ENCODE data around the gene PLIN3. TPM values are rescaled to one million over a fixed set of nuclear protein-coding genes. Genes with fewer than 3 reads are reported as not detected.

PLIN3 gene
- total RNA-seq (2021; ENCODE audit: unreplicated experiment): 157 TPM
- 198 TPM for polyA plus RNA-seq (2012; ENCODE audit: insufficient read length)
- percentile 66 among the genes with signal in this experiment for Bru-seq, nascent RNA
- percentile 68 among the genes with signal in this experiment for BruChase-seq, experiment 1, labeled RNA remaining after a 2-hour chase
- BruChase-seq, experiment 2, labeled RNA remaining after a 6-hour chase: percentile 81 among the genes with signal in this experiment
- long read RNA-seq, transcript PLIN3-201 (8 exons, 2,333 nt): major isoform, 397 of 545 reads
- long read RNA-seq, transcript PLIN3-202 (8 exons, 1,535 nt): minor isoform, 17 of 545 reads
- long read RNA-seq, partial matches to known transcripts: 49 of 545 reads
- long read RNA-seq, other reads (novel, unspliced or antisense): 81 of 545 reads

GRCh38 chr19:4867534-4868285 is at the start of gene PLIN3:
PLIN3 (minus strand) TSS chr19:4867667; CDS start chr19:4861394, 6,273 bp downstream.
- no TSS peak for BruUV-seq (replicated peaks)
- in situ Hi-C loops (cut with HindIII; ENCODE audit: low pct_unique_long_range_greater_than_20kb, low sequenced_read_pairs): no loop called here
- H3K9me3 ChIP-seq (ENCODE audit: control insufficient read depth, insufficient read depth, low read depth, low read length): no peaks in the 10 kb centered on the region
- intact Hi-C loops (cut with micrococcal nuclease; ENCODE audit: unreplicated experiment): no loop called here
- TF ChIP-seq REST (IDR thresholded peaks at IDR 0.05; ENCODE audit: insufficient read depth in 1 of 2, low read depth in 2 of 2, low read length in 1 of 2) (no peak), SIN3A (IDR thresholded peaks at IDR 0.05; ENCODE audit: borderline replicate concordance, insufficient read depth, low read depth, low read length) (peak; percentile 64; the same call in 1 of the 2 replicates), TCF7L2 (IDR thresholded peaks at IDR 0.05; ENCODE audit: low read depth, low read length) (no peak), CTCF (IDR thresholded peaks at IDR 0.05) (no peak), POLR2AphosphoS5 (IDR thresholded peaks at IDR 0.05; ENCODE audit: low read depth, low read length) (peak; percentile 54; the same call in 1 of the 2 replicates)
- peaks cover 14% of the 10 kb centered on the region for H3K4me1 ChIP-seq (ENCODE audit: control insufficient read depth, insufficient read depth, low read length)
- H3K36me3 ChIP-seq (ENCODE audit: control insufficient read depth, insufficient read depth, low read length): no peaks in the 10 kb centered on the region; the same call in 1 of the 2 replicates
- ChIA-PET POLR2A (interaction anchor here (0.5 to 0.6 kb wide), 2 partner anchors 201 to 534 kb away, joined by 8 to 9 read pairs; no protein-coding TSS in a partner anchor), CTCF (interaction anchor here (0.6 to 1.7 kb wide), 4 partner anchors 16 to 596 kb away, joined by 4 to 5 read pairs (median 4); no protein-coding TSS in a partner anchor)
- H3K27ac ChIP-seq (ENCODE audit: low read length): peak within 1 kb of the TSS; percentile 89
- peak; percentile 88 for ATAC-seq
- peak; percentile 76 for DNase-seq (ENCODE audit: low read depth, low spot score)
- no peaks in the 10 kb centered on the region for H3K27me3 ChIP-seq (ENCODE audit: control insufficient read depth, insufficient read depth, low read length)
- peak within 1 kb of the TSS; percentile 75 to 86 for H3K4me3 ChIP-seq (ENCODE audit: low read depth in 2 of 2, low read length in 2 of 2)

GRCh38 chr19:4916292-4917082 is 49.0 kb upstream of the PLIN3 start:
- Histone ChIP-seq H3K36me3 (ENCODE audit: control insufficient read depth, insufficient read depth, low read length) (peaks cover 3% of the 10 kb centered on the region; the same call in 1 of the 2 replicates), H3K27me3 (ENCODE audit: control insufficient read depth, insufficient read depth, low read length) (no peaks in the 10 kb centered on the region), H3K27ac (ENCODE audit: low read length) (no peak overlapping the region), H3K4me1 (ENCODE audit: control insufficient read depth, insufficient read depth, low read length) (peaks cover 24% of the 10 kb centered on the region), H3K4me3 (ENCODE audit: low read depth in 2 of 2, low read length in 2 of 2) (no peak overlapping the region), H3K9me3 (ENCODE audit: control insufficient read depth, insufficient read depth, low read depth, low read length) (no peaks in the 10 kb centered on the region)
- POLR2A ChIA-PET: interaction anchor here (0.6 kb wide), 1 partner anchor 679 kb away, joined by 10 read pairs; no protein-coding TSS in a partner anchor
- no TSS peak for BruUV-seq (replicated peaks)
- intact Hi-C loops (cut with micrococcal nuclease; ENCODE audit: unreplicated experiment): no loop called here
- ATAC-seq (no peak), DNase-seq (ENCODE audit: low read depth, low spot score) (no peak)
- CTCF ChIA-PET: interaction anchor here (0.6 to 0.7 kb wide), 2 partner anchors 145 to 387 kb away, joined by 3 to 7 read pairs; no protein-coding TSS in a partner anchor
- TF ChIP-seq SIN3A (IDR thresholded peaks at IDR 0.05; ENCODE audit: borderline replicate concordance, insufficient read depth, low read depth, low read length) (no peak), REST (IDR thresholded peaks at IDR 0.05; ENCODE audit: insufficient read depth in 1 of 2, low read depth in 2 of 2, low read length in 1 of 2) (no peak)
- in situ Hi-C loops (cut with HindIII; ENCODE audit: low pct_unique_long_range_greater_than_20kb, low sequenced_read_pairs): no loop called here

All from Panc1 (cell line).